ENCODE measurements around the gene ZFP36.

DNA sequence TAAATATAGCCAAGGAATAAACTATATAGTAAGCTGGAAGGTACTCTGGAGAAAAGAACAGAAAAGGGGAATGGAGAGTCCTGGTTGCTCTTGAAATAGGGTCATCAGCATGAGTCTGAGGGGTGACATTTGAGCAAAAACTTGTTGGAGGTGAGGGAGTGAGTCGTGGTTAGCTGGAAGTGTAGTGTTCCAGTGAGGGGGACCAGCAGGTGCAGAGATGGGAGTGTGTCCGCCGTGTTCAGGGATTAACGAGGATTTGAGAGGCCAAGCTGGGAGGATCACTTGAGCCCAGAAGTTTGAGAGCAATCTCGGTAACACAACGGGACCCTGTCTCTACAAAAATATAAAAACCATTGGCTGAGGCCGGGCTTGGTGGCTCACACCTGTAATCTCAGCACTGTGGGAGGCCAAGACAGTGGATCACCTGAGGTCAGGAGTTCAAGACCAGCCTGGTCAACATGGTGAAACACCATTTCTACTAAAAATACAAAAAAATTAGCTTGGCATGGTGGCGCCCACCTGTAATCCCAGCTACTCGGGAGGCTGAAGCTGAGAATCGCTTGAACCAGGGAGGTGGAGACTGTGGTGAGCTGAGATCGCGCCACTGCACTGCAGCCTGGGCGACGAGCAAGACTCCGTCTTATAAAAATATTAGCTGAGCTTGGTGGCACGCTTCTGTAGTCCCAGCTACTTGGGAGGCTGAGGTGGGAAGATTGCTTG is 39.9 kb downstream of the ZFP36 start:
- TF ChIP-seq POLR2A (IDR thresholded peaks at IDR 0.05; ENCODE audit: low read length) (no peak), NFE2L2 (conservative IDR thresholded peaks at IDR 0.05; ENCODE audit: low read length) (no peak)
